ENCODE results near the gene UBAC2.

GRCh38 chr13:99392470-99393135 is 191.9 kb downstream of the UBAC2 start:
- no peak for TF ChIP-seq CTCF (IDR thresholded peaks at IDR 0.05; ENCODE audit: low read length)
- no peak for TF ChIP-seq EZH2 (IDR thresholded peaks at IDR 0.05; ENCODE audit: borderline replicate concordance, low read length)

Data from OCI-LY1 (cell line).